Measurements from ENCODE around the gene CUX1.

CUX1 gene

DNA sequence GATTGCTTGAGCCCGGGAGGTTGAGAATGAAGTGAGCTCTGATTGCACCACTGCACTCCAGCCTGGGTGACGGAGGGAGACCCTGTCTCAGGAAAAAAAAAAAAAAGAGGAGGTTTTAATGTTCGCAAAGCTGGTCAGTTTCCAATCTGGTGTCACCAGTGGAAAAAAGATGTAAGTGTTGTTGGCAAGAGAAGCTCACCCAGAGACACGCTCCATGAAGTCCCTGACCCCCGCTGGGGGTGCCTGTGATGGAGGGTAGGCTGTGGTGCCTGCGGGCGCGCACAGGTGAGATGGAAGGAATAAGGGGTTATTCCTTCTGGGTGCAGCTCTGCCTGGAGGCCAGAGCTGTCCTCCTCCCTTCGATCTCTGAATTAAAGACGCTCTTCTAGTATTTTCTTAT, 122.7 kb downstream of the CUX1 start:
- H3K27ac ChIP-seq (ENCODE audit: low read depth, low read length): no peak overlapping the region
- H3K4me2 ChIP-seq (ENCODE audit: low read length): peak overlapping the region; percentile 68
- H3K36me3 ChIP-seq (ENCODE audit: control insufficient read depth, low read length): peaks cover 27% of the 10 kb centered on the region
- no peaks in the 10 kb centered on the region for H3K9me3 ChIP-seq (ENCODE audit: control insufficient read depth, insufficient read depth, low read length)
- H3K79me2 ChIP-seq (ENCODE audit: control insufficient read depth, low read length): peaks cover 96% of the 10 kb centered on the region
- H4K20me1 ChIP-seq (ENCODE audit: control insufficient read depth, insufficient read depth, low read depth, low read length): peaks cover 54% of the 10 kb centered on the region; the same call in 1 of the 2 replicates
- peaks cover 84% of the 10 kb centered on the region for H3K4me1 ChIP-seq (ENCODE audit: control insufficient read depth, low read length)
- no peaks in the 10 kb centered on the region for H3K9me2 ChIP-seq (replicated peaks; ENCODE audit: control insufficient read depth, low read length)
- H3K4me3 ChIP-seq (ENCODE audit: low read length): no peak overlapping the region
- peaks cover 3% of the 10 kb centered on the region; the same call in 1 of the 2 replicates for H3F3A ChIP-seq (ENCODE audit: control insufficient read depth, insufficient read depth)
- H3K27me3 ChIP-seq (ENCODE audit: control insufficient read depth, low read length): no peaks in the 10 kb centered on the region
- TF ChIP-seq, protein P1, sequence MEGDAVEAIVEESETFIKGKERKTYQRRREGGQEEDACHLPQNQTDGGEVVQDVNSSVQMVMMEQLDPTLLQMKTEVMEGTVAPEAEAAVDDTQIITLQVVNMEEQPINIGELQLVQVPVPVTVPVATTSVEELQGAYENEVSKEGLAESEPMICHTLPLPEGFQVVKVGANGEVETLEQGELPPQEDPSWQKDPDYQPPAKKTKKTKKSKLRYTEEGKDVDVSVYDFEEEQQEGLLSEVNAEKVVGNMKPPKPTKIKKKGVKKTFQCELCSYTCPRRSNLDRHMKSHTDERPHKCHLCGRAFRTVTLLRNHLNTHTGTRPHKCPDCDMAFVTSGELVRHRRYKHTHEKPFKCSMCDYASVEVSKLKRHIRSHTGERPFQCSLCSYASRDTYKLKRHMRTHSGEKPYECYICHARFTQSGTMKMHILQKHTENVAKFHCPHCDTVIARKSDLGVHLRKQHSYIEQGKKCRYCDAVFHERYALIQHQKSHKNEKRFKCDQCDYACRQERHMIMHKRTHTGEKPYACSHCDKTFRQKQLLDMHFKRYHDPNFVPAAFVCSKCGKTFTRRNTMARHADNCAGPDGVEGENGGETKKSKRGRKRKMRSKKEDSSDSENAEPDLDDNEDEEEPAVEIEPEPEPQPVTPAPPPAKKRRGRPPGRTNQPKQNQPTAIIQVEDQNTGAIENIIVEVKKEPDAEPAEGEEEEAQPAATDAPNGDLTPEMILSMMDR (IDR thresholded peaks at IDR 0.05; ENCODE audit: low read depth, low read length, poor library complexity, severe bottlenecking): no peak
- no peak for TF ChIP-seq EZH2phosphoT487 (IDR thresholded peaks at IDR 0.05; ENCODE audit: borderline replicate concordance, low read length)

DNA sequence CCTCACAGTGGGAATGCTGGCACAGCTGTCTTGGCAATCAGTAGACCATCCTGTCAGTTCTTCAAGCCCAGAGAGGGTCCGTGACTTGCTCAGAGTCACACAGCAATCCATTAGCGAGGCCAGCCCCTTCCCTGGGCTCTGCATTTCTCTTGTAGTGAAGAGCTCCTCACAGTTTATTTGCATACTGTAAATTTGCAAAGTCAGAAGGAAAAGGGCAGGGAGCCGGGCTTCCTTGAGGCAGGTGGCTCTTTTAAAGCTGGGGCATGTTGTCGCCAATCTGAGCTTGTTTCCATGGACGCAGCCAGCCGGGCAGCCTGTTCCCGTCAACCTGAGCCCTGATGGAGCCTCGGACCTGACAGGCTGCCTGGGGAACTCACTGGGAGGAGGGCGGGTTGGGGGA, 123.4 kb downstream of the CUX1 start:
- peaks cover 49% of the 10 kb centered on the region; the same call in 1 of the 2 replicates for H4K20me1 ChIP-seq (ENCODE audit: control insufficient read depth, insufficient read depth, low read depth, low read length)
- no peaks in the 10 kb centered on the region for H3K27me3 ChIP-seq (ENCODE audit: control insufficient read depth, low read length)
- TF ChIP-seq, protein P1 (IDR thresholded peaks at IDR 0.05; ENCODE audit: low read depth, low read length, poor library complexity, severe bottlenecking): no peak
- no peak for TF ChIP-seq EZH2phosphoT487 (IDR thresholded peaks at IDR 0.05; ENCODE audit: borderline replicate concordance, low read length)
- H3F3A ChIP-seq (ENCODE audit: control insufficient read depth, insufficient read depth): peaks cover 3% of the 10 kb centered on the region; the same call in 1 of the 2 replicates
- no peaks in the 10 kb centered on the region for H3K9me3 ChIP-seq (ENCODE audit: control insufficient read depth, insufficient read depth, low read length)
- peaks cover 84% of the 10 kb centered on the region for H3K4me1 ChIP-seq (ENCODE audit: control insufficient read depth, low read length)
- peaks cover 96% of the 10 kb centered on the region for H3K79me2 ChIP-seq (ENCODE audit: control insufficient read depth, low read length)
- no peaks in the 10 kb centered on the region for H3K9me2 ChIP-seq (replicated peaks; ENCODE audit: control insufficient read depth, low read length)
- H3K36me3 ChIP-seq (ENCODE audit: control insufficient read depth, low read length): peaks cover 20% of the 10 kb centered on the region
- H3K27ac ChIP-seq (ENCODE audit: low read depth, low read length): no peak overlapping the region
- peak overlapping the region; percentile 68 for H3K4me2 ChIP-seq (ENCODE audit: low read length)
- H3K4me3 ChIP-seq (ENCODE audit: low read length): peak overlapping the region; percentile 40

DNA sequence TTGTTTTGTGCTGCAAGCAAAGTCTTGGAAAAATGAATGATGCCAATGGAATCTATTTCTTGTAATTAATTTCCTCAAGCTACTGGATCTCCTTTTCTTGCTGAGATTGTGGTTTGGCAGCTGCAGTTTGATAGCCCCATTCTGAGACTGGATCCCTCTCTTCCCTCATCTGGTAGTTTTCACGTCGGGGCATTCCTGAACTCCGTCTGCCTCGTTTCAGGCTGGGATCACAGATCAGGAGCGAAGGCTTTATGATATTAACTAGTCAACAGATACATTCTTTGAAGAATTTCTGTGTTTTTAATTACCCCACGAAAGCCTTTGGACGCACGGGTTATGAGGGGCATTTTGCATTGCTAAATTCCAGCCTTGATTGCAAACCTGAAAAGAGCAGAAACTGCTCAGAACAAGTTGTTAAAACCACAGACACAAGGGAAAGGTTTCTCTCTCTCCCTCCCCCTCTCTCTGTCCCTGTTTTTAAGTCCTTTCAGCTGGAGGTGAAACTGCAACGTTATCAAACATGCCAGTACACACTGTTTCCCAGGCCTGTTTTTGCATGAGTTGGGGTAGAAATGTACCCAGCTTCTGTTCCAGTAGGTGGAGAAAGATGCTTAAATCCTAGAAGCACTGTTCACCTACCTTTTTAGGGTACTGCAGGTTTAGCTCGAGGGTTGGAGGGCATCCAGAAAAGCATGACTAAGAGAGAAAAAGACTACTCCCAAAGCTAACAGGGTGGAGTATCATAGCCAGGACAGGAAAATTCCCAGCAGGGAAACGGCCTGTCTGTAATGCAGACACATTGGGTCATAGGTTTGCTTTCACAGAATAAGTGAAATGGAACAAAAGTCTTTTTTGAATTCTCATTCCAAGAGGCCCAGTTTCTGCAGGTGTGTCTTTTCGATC, 124.3 kb downstream of the CUX1 start:
- H3K4me2 ChIP-seq (ENCODE audit: low read length): peak overlapping the region; percentile 68

More for the DNA sequence above, 124.3 kb downstream of the CUX1 start:
- Histone ChIP-seq H3K79me2 (ENCODE audit: control insufficient read depth, low read length) (peaks cover 96% of the 10 kb centered on the region), H3K4me1 (ENCODE audit: control insufficient read depth, low read length) (peaks cover 84% of the 10 kb centered on the region), H3K36me3 (ENCODE audit: control insufficient read depth, low read length) (peaks cover 17% of the 10 kb centered on the region), H3K27me3 (ENCODE audit: control insufficient read depth, low read length) (no peaks in the 10 kb centered on the region), H3K27ac (ENCODE audit: low read depth, low read length) (no peak overlapping the region), H3K9me3 (ENCODE audit: control insufficient read depth, insufficient read depth, low read length) (no peaks in the 10 kb centered on the region), H3K4me3 (ENCODE audit: low read length) (no peak overlapping the region), H3K9me2 (replicated peaks; ENCODE audit: control insufficient read depth, low read length) (no peaks in the 10 kb centered on the region), H4K20me1 (ENCODE audit: control insufficient read depth, insufficient read depth, low read depth, low read length) (peaks cover 45% of the 10 kb centered on the region; the same call in 1 of the 2 replicates), H3F3A (ENCODE audit: control insufficient read depth, insufficient read depth) (peaks cover 3% of the 10 kb centered on the region; the same call in 1 of the 2 replicates)
- TF ChIP-seq, protein P1 (IDR thresholded peaks at IDR 0.05; ENCODE audit: low read depth, low read length, poor library complexity, severe bottlenecking): no peak
- TF ChIP-seq EZH2phosphoT487 (IDR thresholded peaks at IDR 0.05; ENCODE audit: borderline replicate concordance, low read length): no peak
